Thyroid gland (tissue), 4 donors: ENCODE measurements around the gene ONECUT3.

Experiments used
- POLR2A ChIP-seq, 2 donors: fragments of 450-650 bp; IDR thresholded peaks; one replicate each; pipeline ENCODE4 v1.6.1; 2017; ENCODE audit warnings: antibody characterized with exemption in 2 of 2, mild to moderate bottlenecking in 2 of 2, moderate library complexity in 1 of 2
- TF ChIP-seq, protein P1 (sequence below), 6 experiments: fragments of 200-600 bp in 3 of 6; fragments of 450-650 bp in 3 of 6; sonication (generic) in 3 of 6; IDR thresholded peaks; one replicate each; pipeline ENCODE4 v1.5.1; 2016 to 2019; ENCODE audit warnings: antibody characterized with exemption in 6 of 6, mild to moderate bottlenecking in 2 of 6, inconsistent platforms in 1 of 6, moderate library complexity in 1 of 6

DNA sequence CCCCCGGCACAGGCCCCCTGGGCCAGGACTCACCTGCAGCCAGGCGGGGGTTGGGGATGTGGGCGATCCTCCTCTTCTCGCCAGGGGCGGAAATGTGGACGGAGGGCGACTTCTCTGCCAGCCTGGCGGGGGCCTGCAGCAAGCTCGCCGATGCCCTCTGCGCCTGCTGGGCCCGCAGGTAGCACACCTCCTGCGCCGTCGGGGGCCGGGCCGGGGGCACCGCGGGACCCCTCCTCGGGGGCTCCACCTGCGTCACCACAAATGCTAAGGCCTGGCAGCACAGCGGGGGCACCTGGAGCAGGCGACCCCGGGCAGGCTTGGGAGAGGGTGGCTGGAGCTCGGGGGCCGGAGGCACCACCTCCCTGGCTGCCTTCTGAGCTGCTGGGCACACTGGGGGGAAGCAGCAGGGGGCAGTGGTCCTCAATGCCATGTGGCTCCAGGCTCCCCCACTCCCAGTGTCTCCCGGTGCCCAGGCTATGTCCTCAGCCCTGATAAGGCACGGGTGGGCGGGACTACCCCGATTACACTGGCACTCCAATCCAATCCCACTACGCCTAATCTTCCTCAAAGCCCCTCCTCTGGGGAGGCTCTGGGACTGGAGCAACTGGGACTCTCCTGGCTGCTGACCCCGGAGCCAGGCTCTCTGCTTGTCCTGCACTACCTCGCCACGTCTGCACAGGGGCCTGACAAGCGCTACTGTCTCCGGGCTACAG lies 70.4 kb downstream of the ONECUT3 start:
- TF ChIP-seq, protein P1, sequence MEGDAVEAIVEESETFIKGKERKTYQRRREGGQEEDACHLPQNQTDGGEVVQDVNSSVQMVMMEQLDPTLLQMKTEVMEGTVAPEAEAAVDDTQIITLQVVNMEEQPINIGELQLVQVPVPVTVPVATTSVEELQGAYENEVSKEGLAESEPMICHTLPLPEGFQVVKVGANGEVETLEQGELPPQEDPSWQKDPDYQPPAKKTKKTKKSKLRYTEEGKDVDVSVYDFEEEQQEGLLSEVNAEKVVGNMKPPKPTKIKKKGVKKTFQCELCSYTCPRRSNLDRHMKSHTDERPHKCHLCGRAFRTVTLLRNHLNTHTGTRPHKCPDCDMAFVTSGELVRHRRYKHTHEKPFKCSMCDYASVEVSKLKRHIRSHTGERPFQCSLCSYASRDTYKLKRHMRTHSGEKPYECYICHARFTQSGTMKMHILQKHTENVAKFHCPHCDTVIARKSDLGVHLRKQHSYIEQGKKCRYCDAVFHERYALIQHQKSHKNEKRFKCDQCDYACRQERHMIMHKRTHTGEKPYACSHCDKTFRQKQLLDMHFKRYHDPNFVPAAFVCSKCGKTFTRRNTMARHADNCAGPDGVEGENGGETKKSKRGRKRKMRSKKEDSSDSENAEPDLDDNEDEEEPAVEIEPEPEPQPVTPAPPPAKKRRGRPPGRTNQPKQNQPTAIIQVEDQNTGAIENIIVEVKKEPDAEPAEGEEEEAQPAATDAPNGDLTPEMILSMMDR (IDR thresholded peaks at IDR 0.05) = no peak
- TF ChIP-seq POLR2A (IDR thresholded peaks at IDR 0.05) = no peak
